Daoy (cell line): ENCODE measurements around the gene RBM27. TPM values are rescaled to one million over a fixed set of nuclear protein-coding genes. Genes with fewer than 3 reads are reported as not detected.
"Not testable (repeated sequence)": the region's sequence is repeated elsewhere in the genome, so short reads cannot be mapped to it uniquely, and the experiment has no call there.

ENCODE experiments used
- DNase-seq: peaks from one replicate; pipeline ENCODE4 v3.0.0-alpha.2; 2015; ENCODE audit warnings: low read depth
- total RNA-seq: library from RNA; depleted of rRNA; stranded (reverse); fragments of >200 nt; shearing (Covaris generic); gene quantifications from 2 replicates; pipeline ENCODE4 v1.2.3, GENCODE V29; 2014; rRNA removed

RBM27 gene, protein sequence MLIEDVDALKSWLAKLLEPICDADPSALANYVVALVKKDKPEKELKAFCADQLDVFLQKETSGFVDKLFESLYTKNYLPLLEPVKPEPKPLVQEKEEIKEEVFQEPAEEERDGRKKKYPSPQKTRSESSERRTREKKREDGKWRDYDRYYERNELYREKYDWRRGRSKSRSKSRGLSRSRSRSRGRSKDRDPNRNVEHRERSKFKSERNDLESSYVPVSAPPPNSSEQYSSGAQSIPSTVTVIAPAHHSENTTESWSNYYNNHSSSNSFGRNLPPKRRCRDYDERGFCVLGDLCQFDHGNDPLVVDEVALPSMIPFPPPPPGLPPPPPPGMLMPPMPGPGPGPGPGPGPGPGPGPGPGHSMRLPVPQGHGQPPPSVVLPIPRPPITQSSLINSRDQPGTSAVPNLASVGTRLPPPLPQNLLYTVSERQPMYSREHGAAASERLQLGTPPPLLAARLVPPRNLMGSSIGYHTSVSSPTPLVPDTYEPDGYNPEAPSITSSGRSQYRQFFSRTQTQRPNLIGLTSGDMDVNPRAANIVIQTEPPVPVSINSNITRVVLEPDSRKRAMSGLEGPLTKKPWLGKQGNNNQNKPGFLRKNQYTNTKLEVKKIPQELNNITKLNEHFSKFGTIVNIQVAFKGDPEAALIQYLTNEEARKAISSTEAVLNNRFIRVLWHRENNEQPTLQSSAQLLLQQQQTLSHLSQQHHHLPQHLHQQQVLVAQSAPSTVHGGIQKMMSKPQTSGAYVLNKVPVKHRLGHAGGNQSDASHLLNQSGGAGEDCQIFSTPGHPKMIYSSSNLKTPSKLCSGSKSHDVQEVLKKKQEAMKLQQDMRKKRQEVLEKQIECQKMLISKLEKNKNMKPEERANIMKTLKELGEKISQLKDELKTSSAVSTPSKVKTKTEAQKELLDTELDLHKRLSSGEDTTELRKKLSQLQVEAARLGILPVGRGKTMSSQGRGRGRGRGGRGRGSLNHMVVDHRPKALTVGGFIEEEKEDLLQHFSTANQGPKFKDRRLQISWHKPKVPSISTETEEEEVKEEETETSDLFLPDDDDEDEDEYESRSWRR
- 24.6 and 27.0 TPM in 2 replicates for total RNA-seq

DNA sequence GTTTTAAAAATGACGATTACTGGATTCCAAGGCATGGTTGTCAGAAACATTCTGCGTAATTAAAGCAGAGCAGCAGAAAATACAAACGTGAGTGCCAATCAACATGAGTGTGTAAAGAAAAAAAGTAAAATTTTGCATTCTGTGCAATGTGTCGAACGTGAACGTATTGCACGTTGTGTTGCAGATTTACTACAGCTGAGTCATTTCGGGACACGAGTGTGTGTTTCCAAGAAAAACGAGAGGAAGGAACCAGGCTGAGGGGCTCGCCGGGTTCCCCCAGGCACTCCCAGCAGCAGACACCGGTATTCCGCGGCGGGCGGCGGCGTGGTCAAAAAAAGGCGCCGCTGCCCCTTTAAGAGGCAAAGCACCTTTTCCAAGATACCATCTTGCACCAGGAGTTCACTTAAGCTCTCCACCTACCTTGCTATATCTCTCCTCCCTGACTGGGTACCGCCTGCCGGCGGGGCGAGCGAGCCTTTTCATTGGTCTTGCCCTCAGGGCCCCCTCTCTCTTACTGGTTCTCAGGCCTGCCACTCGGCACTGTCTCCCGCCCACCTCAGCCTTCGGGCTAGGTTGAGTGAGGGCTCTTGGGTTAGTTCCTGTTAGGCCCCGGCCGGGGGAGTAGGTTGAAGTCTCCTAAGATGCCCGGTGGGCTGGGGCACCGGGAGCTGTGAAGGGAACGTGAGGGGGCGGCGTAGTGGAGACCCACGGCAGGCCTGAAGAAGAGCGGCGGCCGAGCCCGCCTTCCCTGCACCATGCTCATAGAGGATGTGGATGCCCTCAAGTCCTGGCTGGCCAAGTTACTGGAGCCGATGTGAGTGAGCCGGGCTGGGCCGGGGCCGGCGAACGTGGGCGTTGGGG, at the start of gene RBM27:
Gene RBM27 (plus strand): TSS at position 595 of the 861 bp plus-strand sequence. CDS start 161 bp downstream, at position 756.
- peak; percentile 98 for DNase-seq

- DNase-seq, result no peak
Observed at GRCh38 chr5:146158255-146158654, 45.1 kb upstream of the RBM27 start.

- no peak for DNase-seq
Observed at GRCh38 chr5:146164382-146164781, 39.0 kb upstream of the RBM27 start.

DNA sequence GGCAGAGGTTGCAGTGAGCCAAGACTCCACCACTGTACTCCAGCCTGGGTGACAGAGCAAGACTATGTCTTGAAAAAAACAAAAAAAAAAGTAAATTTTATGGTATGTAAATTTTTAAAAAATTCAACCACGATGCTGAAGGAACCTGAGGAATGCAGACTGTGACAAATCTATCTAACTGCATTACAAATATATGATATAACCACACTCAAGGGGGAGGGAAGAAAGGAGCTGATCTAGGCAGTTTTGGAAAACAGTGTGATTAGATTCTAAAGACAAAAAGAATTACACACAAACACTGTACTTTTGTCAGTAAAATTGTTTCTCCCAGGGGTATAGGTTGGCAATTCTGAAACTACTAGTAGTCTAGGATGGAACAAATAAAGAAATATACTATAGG, 37.9 kb upstream of the RBM27 start:
- DNase-seq, result no peak

DNA sequence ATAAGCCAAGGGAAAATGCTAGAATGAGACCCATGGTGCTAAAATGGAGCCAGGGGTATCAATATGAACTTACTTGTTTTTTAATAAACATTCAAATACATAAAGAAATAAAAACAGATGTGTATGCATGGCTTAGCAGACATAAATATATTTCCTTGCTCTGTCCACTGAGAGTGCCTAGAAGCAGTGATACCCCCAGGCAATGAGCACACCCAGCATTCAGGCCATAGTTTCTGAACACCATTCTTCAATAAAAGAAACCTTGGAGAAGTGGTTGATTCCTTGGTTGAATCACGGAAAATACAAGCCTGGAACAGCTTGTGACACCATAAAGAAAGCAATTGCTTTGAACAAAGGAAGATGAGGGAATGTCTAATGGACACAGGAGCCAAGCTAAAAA, 37.5 kb upstream of the RBM27 start:
- DNase-seq, result no peak

DNA sequence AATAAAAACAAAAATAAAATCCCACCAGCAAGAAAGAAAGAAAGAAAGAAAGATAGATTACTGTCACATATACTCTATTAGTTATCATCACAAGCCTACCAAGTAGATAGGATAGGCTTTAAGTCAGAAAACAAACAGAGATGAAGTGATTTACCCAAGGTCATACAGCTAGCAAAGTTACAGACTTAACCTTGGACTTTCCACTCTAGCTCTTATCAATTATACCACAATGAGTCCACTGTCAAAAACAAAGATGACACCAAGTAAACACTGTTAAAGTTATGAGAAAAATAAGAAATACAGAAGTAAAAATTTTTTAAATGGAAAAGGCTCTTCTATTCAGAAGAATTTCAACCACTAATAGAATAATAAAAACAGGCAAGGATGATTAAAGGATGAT, 34.3 kb upstream of the RBM27 start:
- no peak for DNase-seq

DNA sequence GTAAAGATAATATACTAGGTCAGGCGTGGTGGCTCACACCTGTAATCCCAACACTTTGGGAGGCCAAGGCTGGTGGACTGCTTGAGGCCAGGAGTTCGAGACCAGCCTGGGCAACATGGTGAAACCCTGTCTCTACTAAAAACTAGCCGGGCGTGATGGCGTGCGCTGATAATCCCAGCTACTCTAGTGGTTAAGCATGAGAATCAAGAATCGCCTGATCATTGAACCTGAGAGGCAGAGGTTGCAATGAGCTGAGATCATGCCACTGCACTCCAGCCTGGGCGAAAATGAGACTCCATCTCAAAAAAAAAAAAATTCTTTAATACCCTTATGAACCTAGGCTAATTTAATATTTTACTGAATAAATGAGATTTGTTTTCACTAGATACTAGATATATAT, 30.4 kb upstream of the RBM27 start:
- DNase-seq, result not testable (repeated sequence)

DNA sequence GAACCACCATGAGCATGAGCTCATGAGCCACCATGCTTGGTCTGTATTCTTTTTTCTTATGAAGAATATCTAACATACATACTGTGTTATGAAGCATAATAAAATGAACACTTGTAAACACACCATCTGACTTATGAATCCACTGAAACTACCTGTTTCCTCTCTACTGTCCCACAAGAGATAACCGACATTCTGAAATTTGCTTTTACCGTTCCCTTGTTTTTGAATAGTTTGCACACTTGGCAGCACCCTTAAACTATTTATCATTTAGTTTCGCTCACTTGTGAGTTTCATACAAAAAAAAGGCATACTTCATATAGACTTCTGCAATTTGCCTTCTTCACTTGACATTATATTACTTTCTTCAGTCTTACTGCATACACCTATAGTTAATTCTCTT, 29.8 kb upstream of the RBM27 start:
- DNase-seq, result no peak

GRCh38 chr5:146176805-146177204, 26.6 kb upstream of the RBM27 start:
- no peak for DNase-seq

DNA sequence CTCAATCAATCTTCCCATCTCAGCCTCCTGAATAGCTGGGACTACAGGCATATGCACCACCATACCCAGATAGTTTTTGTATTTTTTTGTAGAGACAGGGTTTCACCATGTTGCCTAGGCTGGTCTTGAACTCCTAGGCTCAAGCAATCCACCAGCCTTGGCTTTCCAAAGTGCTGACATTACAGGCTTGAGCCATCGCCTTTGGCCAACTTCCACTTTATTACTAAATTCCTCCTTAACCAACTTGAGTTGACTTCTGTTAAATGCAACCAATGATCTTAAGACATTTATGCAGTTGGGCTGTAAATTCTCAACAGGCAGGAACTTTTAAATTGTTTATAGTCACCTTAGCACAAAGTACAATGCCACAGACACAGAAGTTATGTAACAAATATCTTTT, 23.7 kb upstream of the RBM27 start:
- DNase-seq, result no peak

GRCh38 chr5:146183403-146183802, 20.0 kb upstream of the RBM27 start:
- DNase-seq, result not testable (repeated sequence)

GRCh38 chr5:146185161-146185560, 18.2 kb upstream of the RBM27 start:
- peak; percentile 37 for DNase-seq

DNA sequence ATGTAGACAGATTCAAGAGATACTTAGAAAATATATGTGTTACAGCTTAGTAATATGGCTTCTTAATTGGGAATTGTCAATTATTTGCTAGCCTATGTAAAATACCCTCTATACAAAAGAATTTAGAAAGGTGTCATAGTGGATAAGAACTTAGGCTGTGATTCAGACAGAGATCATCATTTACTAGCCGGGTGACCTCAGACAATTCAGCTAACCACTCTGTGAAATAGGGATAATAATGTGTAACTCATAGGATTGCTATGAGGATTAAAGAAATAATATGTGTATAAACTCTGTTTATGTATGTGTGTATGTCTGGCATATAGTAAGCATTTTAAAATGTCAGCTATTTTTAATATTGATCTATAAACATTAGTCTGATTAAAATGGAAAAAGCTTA, 15.0 kb upstream of the RBM27 start:
- peak; percentile 75 for DNase-seq

DNA sequence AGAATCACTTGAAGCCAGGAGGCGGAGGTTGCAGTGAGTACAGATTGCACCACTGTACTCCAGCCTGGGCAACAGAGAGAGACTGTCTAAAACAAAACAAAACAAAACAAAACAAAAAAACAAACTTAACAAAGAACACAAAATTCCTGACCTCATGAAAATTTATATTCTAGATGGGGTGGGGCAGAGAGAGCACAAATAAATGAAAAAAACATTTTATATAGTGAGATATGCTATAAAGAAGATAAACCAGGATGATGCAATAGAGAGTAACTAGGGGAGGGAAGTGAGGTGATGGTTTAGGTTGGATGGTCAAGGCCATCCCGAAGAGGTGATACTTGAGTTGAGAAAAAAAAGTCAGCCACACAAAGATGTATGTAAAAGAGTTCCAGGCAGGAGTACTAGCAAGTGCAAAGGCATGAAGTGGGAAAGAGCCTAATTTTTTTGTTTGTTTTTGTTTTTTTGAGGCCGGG, 10.8 kb upstream of the RBM27 start:
- DNase-seq, result no peak

- no peak for DNase-seq
Observed at GRCh38 chr5:146193285-146193684, 10.1 kb upstream of the RBM27 start.

DNA sequence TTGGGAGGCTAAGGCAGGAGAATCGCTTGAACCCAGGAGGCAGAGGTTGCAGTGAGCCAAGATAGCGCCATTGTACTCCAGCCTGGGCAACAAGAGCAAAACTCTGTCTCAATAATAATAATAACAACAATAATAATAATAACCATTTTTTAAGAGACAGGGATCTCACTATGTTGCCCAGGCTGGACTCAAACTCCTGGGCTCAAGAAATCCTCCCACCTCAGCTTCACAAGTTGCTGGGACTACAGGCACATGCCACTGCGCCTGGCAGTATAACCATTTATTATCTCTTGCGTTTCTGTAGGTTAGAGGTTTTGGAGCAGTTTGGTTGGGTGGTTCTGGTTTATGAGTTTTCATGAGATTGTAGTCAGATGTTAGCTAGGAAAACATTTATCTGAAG, 8.4 kb upstream of the RBM27 start:
- not testable (repeated sequence) for DNase-seq

- DNase-seq, result no peak
Observed at GRCh38 chr5:146196459-146197048, 6.9 kb upstream of the RBM27 start.

DNA sequence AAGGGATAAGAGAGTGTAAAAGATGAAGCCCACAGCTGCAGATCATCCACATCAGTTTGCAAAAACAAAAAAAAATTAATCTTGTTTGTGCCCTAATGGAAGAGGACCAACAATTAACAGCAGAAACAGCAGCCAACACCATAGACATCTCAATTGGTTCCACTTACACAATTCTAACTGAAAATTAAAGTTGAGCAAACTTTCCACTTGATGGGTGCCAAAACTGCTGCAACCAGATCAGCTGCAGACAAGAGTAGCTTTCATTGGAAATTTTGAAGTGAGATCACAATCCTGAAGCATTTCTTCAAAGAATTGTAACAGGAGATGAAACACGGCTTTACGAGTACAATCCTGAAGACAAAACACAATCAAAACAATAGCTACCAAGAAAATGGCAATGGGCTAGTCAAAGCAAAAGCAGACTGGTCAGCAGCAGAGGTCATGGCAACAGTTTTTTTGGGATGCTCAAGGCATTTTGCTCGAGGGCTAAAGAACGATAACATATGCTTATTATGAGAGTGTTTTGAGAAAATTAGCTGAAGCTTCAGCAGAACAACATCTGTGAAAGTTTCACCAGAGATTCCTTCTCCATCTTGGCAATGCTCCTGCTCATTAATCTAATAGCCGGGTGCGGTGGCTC, 4.1 kb upstream of the RBM27 start:
- DNase-seq, result no peak

DNA sequence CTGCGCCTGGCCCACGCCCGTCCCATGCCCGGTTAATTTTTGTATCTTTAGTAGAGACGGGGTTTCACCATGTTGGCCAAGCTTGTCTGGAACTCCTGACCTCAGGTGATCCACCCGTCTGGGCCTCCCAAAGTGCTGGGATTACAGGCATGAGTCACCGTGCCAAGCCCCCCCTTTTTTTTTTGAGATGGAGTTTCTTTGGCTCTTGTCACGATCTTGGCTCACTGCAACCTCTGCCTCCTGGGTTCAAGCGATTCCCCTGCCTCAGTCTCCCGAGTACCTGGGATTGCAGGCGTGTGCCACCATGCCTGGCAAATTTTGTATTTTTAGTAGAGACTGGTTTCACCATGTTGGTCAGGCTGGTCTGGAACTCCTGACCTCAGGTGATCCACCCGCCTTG, 1.6 kb upstream of the RBM27 start:
- peak; percentile 29 for DNase-seq

DNA sequence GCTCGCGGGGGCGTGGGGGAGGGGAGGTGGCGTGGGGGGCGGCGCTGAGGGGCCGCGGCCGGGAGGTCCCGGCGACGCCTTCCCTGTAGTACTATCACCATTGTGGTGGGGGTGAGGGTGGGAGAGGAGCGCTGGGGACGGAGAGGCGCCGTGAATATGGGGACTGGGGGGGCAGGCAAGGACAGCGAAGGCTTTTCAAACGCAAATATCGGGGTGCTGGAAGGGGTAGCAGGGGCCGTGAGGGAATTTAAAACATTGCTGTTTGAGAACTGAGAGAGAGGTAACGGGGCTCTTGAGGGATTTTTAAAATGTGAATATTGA, 427 bp downstream of the RBM27 start:
- no peak for DNase-seq
